Hypothalamus (tissue), 51 donors: ENCODE data around the gene ARPP21.
"Not testable (repeated sequence)": the region's sequence is repeated elsewhere in the genome, so short reads cannot be mapped to it uniquely, and the experiment has no call there.

Experiments used
- DNase-seq, 51 donors: peaks; one replicate each; lab custom pipeline; 2025; lab: John Stamatoyannopoulos, UW

Gene ARPP21

GRCh38 chr3:35772381-35773015, 133.2 kb downstream of the ARPP21 start:
- peak in 16 of 51 donors; percentile 2 to 55 (median 25) for DNase-seq

- no peak for DNase-seq
These were observed 134.1 kb downstream of the ARPP21 start for GRCh38 chr3:35773417-35773816.

DNA sequence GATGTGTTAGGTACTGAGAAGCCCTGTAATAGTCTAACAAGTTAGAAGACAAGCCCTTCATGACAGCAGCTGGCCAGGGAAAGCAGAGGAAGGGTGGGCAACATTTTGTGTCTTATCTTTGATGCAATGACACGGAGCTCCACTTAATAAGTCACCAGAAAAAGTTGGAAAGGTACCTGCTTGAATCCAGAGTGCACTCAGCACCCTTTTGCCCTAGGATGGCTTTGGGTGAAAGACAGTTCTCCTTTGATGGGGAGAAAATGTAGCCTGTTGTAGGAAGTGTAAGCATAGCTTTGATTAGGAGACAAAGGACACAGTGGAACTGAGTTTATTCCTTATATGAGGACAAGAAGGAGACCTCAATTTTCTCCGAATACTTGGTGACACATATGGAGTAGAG, 137.0 kb downstream of the ARPP21 start:
- no peak for DNase-seq

DNA sequence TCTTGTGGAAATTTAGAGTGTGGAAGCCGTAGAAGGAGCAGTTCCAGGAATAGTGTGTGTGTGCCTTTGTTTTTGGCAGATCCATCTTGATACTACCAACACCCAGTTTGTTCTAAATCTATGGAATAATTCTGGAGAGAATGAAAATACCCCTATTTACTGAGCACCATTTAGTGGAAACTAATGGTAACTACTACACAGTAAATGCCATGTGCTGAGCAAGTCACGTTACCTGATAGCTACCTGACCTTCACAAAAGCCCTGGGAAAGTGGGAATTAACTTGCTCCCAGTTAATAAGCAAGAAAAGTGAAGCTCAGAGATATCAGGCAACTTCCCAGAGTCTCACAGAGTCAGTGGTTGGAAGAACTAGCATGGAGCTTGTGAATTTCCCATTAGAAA, 137.7 kb downstream of the ARPP21 start:
- DNase-seq: no peak

DNA sequence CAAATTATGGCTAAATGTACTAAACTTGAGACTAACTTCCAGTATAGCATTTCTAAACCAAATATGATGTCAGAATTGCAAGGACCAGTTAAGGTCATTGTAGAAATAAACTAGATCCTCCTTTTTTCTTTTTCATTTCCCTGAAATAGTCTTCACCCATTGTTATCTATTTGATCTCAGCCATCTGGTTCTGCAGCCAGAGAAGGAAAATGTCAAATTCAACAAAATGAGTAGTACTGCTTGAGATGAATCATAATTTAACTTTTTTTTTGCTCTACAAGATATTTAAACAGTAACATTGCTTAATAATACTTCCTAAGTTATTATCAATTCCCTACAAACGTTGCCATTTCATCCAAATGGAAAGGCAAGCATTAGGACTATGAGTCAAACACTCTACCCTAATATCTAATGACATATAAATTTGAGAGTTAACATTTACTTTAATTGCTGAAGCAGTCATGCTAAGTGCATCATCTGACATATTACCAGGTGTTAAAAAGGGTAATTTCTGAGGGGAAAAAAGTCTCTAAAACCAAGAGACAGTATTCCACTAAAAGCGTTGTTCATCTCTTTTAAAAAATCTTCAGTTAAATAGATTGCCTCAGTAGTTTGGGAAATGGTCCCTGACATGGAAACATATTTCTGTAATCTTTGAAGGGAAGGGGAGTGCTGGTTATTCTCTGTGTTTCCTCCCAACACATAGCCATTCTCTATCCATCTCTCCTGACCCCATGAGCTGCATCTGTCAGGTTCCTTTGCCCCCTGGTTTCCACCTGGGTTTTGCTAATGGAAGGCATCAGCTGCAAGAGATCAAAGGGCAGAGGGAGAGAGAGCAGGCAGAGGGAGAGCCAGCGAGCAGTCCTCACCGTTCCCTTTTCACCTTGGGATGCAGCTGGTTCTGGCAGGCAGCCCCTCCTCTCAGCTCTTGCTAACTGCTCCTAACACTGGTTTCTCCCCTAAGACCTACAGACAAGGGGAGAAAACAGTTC, 138.5 kb downstream of the ARPP21 start:
- no peak for DNase-seq

- no peak for DNase-seq
These were observed 140.3 kb downstream of the ARPP21 start for GRCh38 chr3:35779611-35780010.

GRCh38 chr3:35780800-35781199, 141.5 kb downstream of the ARPP21 start:
- DNase-seq: no peak

DNA sequence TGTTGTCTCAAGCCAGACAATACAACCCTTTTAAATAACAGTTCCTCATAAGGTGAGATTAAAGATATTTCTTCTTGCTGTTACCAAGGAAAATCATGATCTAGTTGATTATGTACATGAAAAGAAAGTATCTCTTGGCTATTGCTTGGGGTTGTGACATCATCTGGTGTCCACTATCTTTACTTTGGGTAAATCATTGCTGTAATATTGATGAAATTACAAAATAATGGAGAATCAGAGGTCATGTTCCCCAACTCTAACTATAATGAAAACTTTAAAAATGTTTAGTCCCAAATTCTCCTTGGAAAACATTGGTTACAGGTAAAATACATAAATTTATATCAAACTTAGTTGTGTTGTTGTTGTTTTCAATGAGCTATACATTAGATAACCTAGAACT, 142.2 kb downstream of the ARPP21 start:
- no peak for DNase-seq

GRCh38 chr3:35782355-35782754, 143.0 kb downstream of the ARPP21 start:
- DNase-seq: no peak

DNA sequence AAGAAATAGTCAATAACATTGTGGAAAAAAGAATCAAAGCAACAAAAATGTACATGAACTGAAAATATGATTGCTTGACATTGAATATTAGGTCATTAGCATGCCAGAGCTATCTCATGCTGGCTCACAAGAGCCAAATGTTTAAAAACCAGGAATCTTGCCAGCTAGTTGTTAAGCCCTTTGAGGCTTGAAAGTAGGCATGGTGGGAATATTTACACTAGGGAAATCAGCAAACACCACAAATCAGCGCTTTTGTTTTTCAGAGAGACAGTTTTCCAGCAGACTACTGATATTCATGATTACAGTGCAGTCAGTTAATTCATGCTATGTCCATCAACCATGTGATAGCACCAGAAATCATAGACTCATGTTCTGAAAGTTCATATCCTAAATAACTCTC, 144.8 kb downstream of the ARPP21 start:
- DNase-seq: no peak

- DNase-seq: no peak
These were observed 146.0 kb downstream of the ARPP21 start for GRCh38 chr3:35785234-35785888.

- DNase-seq: no peak
These were observed 148.6 kb downstream of the ARPP21 start for GRCh38 chr3:35787936-35788335.

- peak in 1 of 51 donors; percentile 3 for DNase-seq
These were observed 149.9 kb downstream of the ARPP21 start for GRCh38 chr3:35789042-35789831.

GRCh38 chr3:35790764-35791163, 151.4 kb downstream of the ARPP21 start:
- DNase-seq: no peak

- no peak for DNase-seq
These were observed 154.3 kb downstream of the ARPP21 start for GRCh38 chr3:35793667-35794066.

- no peak for DNase-seq
These were observed 161.7 kb downstream of the ARPP21 start for GRCh38 chr3:35800960-35801459.

GRCh38 chr3:35814531-35814930, 175.2 kb downstream of the ARPP21 start:
- no peak for DNase-seq

- not testable (repeated sequence) for DNase-seq
These were observed 176.5 kb downstream of the ARPP21 start for GRCh38 chr3:35815796-35816195.

DNA sequence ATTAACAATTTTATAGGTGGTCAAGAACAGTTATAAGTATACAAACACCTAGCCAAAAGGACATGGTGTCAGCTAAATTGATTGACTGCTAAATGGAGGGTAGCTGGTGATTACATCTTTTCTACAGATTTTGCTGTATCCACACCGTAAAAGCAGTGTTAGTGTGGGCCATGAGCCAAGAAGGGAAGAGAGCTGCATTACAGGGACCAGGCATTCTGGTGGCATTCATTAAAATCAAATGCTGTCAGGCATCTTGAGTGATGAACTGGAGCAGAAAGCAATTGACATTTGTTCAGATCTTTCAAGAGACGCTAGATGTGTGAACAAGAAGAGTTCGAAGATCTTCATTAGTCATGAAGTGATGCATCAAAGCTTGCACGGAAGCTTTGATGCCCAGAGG, 177.9 kb downstream of the ARPP21 start:
- no peak for DNase-seq

DNA sequence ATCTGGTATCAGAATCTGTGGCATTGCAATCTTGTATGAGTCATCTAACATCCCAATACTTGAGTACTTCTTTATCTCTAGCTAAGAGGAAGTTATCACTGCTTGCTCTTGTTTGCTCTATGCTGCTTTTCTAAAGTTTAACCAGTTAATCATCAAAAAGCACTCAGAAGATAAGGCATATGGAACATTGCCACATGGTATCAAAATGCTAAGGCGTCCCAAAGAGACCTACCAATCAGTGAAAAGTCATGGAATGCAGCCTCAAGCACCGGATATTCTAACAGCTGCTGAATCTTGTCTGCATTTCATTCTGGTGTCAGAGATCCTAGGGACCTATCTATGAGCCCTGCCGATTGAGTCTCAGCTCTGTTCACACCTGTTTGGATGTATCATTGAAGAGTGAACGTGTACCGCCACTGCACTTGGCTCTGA, 192.8 kb downstream of the ARPP21 start:
- no peak for DNase-seq
